SHP77 (cell line): Measurements from ENCODE around the gene NUAK1.
A peak's percentile ranks its signal among the peaks of the same experiment; 100 is the strongest.

Experiments used
- DNase-seq, 2 experiments: peaks; one replicate each; lab custom pipeline; 2025; lab: John Stamatoyannopoulos, UW

NUAK1 gene

GRCh38 chr12:106130474-106131113 lies 8.2 kb downstream of the NUAK1 start:
- no peak for DNase-seq

- peak; percentile 70 to 77 for DNase-seq
These were observed 10.0 kb downstream of the NUAK1 start for GRCh38 chr12:106128585-106129328.

GRCh38 chr12:106127338-106128126 lies 11.2 kb downstream of the NUAK1 start:
- no peak for DNase-seq

GRCh38 chr12:106126441-106127337 lies 12.1 kb downstream of the NUAK1 start:
- no peak for DNase-seq

- no peak for DNase-seq
These were observed 13.2 kb downstream of the NUAK1 start for GRCh38 chr12:106125351-106126095.

- no peak for DNase-seq
These were observed 15.1 kb downstream of the NUAK1 start for GRCh38 chr12:106123551-106124081.

- DNase-seq: no peak
These were observed 15.6 kb downstream of the NUAK1 start for GRCh38 chr12:106123110-106123509.

- no peak for DNase-seq
These were observed 16.8 kb downstream of the NUAK1 start for GRCh38 chr12:106122004-106122403.

GRCh38 chr12:106120519-106121105 lies 18.1 kb downstream of the NUAK1 start:
- DNase-seq: no peak

GRCh38 chr12:106119301-106119700 lies 19.5 kb downstream of the NUAK1 start:
- no peak for DNase-seq

GRCh38 chr12:106118381-106119130 lies 20.2 kb downstream of the NUAK1 start:
- DNase-seq: no peak

- DNase-seq: no peak
These were observed 23.3 kb downstream of the NUAK1 start for GRCh38 chr12:106115440-106115839.

GRCh38 chr12:106114447-106115068 lies 24.2 kb downstream of the NUAK1 start:
- no peak for DNase-seq

- DNase-seq: no peak
These were observed 24.8 kb downstream of the NUAK1 start for GRCh38 chr12:106113824-106114446.

- DNase-seq: no peak
These were observed 25.3 kb downstream of the NUAK1 start for GRCh38 chr12:106113446-106113823.

GRCh38 chr12:106113042-106113441 lies 25.7 kb downstream of the NUAK1 start:
- no peak for DNase-seq

GRCh38 chr12:106112145-106112821 lies 26.5 kb downstream of the NUAK1 start:
- no peak for DNase-seq

- DNase-seq: no peak
These were observed 28.0 kb downstream of the NUAK1 start for GRCh38 chr12:106110626-106111300.
